ENCODE results near the gene PACRG. TPM values are rescaled to one million over a fixed set of nuclear protein-coding genes. Genes with fewer than 3 reads are reported as not detected.

The PACRG gene
- total RNA-seq, 1 experiment from 2014 or later: 0.26 TPM

GRCh38 chr6:162819284-162819683 lies 91.5 kb downstream of the PACRG start:
- Histone ChIP-seq H3K18ac (ENCODE audit: insufficient read length, low read depth, low read length) (no peak overlapping the region), H4K91ac (ENCODE audit: insufficient read length, low read depth, low read length) (no peak overlapping the region), H3K4ac (ENCODE audit: low read depth, low read length) (no peak overlapping the region), H3T11ph (ENCODE audit: low read length) (no peak overlapping the region), H3K79me2 (ENCODE audit: insufficient read depth, low read length) (no peaks in the 10 kb centered on the region), H2AFZ (ENCODE audit: low read length) (no peak overlapping the region), H2AK5ac (ENCODE audit: insufficient read length, low read length) (no peak overlapping the region), H2BK20ac (ENCODE audit: low read depth, low read length, poor library complexity, severe bottlenecking) (no peak overlapping the region), H2BK12ac (ENCODE audit: insufficient read length, low read depth, low read length) (no peak overlapping the region), H2BK120ac (ENCODE audit: low read depth, low read length, poor library complexity, severe bottlenecking) (no peak overlapping the region), H3K27me3 (ENCODE audit: insufficient read depth, low read length) (no peaks in the 10 kb centered on the region), H3K9me3 (ENCODE audit: control insufficient read depth, low read depth, low read length) (no peaks in the 10 kb centered on the region), H3K27ac (ENCODE audit: insufficient read length, low read depth, low read length) (no peak overlapping the region), H2BK15ac (ENCODE audit: low read depth, low read length) (no peak overlapping the region), H4K8ac (replicated peaks; ENCODE audit: insufficient read length, low read depth, low read length) (no peak overlapping the region), H3K4me2 (ENCODE audit: insufficient read depth, insufficient read length, low read length) (no peak overlapping the region), H3K23me2 (ENCODE audit: insufficient read length, low read depth, low read length, poor library complexity, severe bottlenecking) (no peaks in the 10 kb centered on the region), H3K4me1 (ENCODE audit: insufficient read depth, low read length) (no peaks in the 10 kb centered on the region), H3K9ac (ENCODE audit: extremely low read depth, insufficient read length, low read length) (no peak overlapping the region), H4K5ac (ENCODE audit: insufficient read length, low read depth, low read length) (no peak overlapping the region), H3K14ac (ENCODE audit: insufficient read depth, low read length) (no peak overlapping the region), H3K23ac (ENCODE audit: insufficient read length, low read depth, low read length) (no peak overlapping the region), H3K56ac (ENCODE audit: insufficient read length, low read depth, low read length) (no peak overlapping the region), H2BK5ac (ENCODE audit: insufficient read length, low read length) (no peak overlapping the region), H3K79me1 (ENCODE audit: insufficient read depth, low read depth, low read length, poor library complexity, severe bottlenecking) (no peaks in the 10 kb centered on the region), H4K20me1 (ENCODE audit: control insufficient read depth, insufficient read depth, insufficient read length) (no peaks in the 10 kb centered on the region)
- Mint-ChIP-seq H3K27me3 (ENCODE audit: low read depth) (no peaks in the 10 kb centered on the region), H3K36me3 (ENCODE audit: insufficient read depth in 1 of 3, low read depth in 3 of 3) (no peaks in the 10 kb centered on the region), H3K4me3 (no peak overlapping the region), H3K4me1 (no peaks in the 10 kb centered on the region), H3K9me3 (no peaks in the 10 kb centered on the region; a peak in 1 of 5 replicates), H3K27ac (no peak overlapping the region)
- no CpG with 5 or more reads among the region's 2 CpGs for WGBS (ENCODE audit: extremely low coverage, insufficient read length, low lambda C conversion rate)
- DNase-seq: no peak
- TF ChIP-seq CTCF (conservative IDR thresholded peaks at IDR 0.05): no peak
